Sigmoid colon (tissue), 4 donors: Measurements from ENCODE around the gene NEURL4.

Source experiments
- CTCF ChIP-seq, 4 experiments: fragments of 450-650 bp in 3 of 4; fragments of 200-600 bp in 1 of 4; IDR thresholded peaks; one replicate each; pipeline ENCODE4 v1.5.1; 2016 to 2019; ENCODE audit warnings: antibody characterized with exemption in 4 of 4, mild to moderate bottlenecking in 3 of 4, moderate library complexity in 2 of 4
- EP300 ChIP-seq, 4 donors: sonication (generic); formaldehyde crosslinking; IDR thresholded peaks; one replicate each; pipeline ENCODE4 v1.6.1; 2017; ENCODE audit warnings: antibody characterized with exemption in 4 of 4
- POLR2A ChIP-seq, 2 donors: fragments of 450-650 bp; IDR thresholded peaks; one replicate each; pipeline ENCODE4 v1.6.1; 2016; ENCODE audit warnings: antibody characterized with exemption in 2 of 2, mild to moderate bottlenecking in 2 of 2, moderate library complexity in 2 of 2

- no peak for TF ChIP-seq CTCF (IDR thresholded peaks at IDR 0.05)
- TF ChIP-seq POLR2A (IDR thresholded peaks at IDR 0.05) = no peak
- TF ChIP-seq EP300 (IDR thresholded peaks at IDR 0.05) = no peak
These were observed 35.1 kb downstream of the NEURL4 start for GRCh38 chr17:7293816-7294613.
